GDM1 (cell line): ENCODE data around the gene DEFB127.
"Not testable (repeated sequence)": the region's sequence is repeated elsewhere in the genome, so short reads cannot be mapped to it uniquely, and the experiment has no call there.

Source experiments
- DNase-seq: peaks from one replicate; lab custom pipeline; 2025; lab: John Stamatoyannopoulos, UW

DEFB127 gene

GRCh38 chr20:157154-157553 is at the start of gene DEFB127:
Gene DEFB127 (plus strand): TSS chr20:157454. CDS start chr20:157545, 91 bp downstream.
- DNase-seq = no peak

- DNase-seq = no peak
Measured at GRCh38 chr20:112396-112795, 44.9 kb upstream of the DEFB127 start.

GRCh38 chr20:117518-117917 is 39.7 kb upstream of the DEFB127 start:
- no peak for DNase-seq

- DNase-seq = not testable (repeated sequence)
Measured at GRCh38 chr20:129786-130323, 27.4 kb upstream of the DEFB127 start.

GRCh38 chr20:137668-138490 is 19.4 kb upstream of the DEFB127 start:
- no peak for DNase-seq

GRCh38 chr20:142290-142689 is 15.0 kb upstream of the DEFB127 start, which contains the start of gene DEFB126:
Gene DEFB126 (plus strand): TSS chr20:142590. CDS start chr20:142629, 39 bp downstream.
- no peak for DNase-seq

GRCh38 chr20:145877-146276 is 11.4 kb upstream of the DEFB127 start:
- DNase-seq = no peak

GRCh38 chr20:152131-152530 is 5.1 kb upstream of the DEFB127 start:
- DNase-seq = no peak

GRCh38 chr20:164618-165017 is 7.4 kb downstream of the DEFB127 start:
- no peak for DNase-seq

- DNase-seq = no peak
Measured at GRCh38 chr20:168876-169275, 11.6 kb downstream of the DEFB127 start.

- no peak for DNase-seq
Measured at GRCh38 chr20:184288-184687, 27.0 kb downstream of the DEFB127 start.

GRCh38 chr20:187733-188132 is 30.5 kb downstream of the DEFB127 start:
- DNase-seq = no peak

- DNase-seq = no peak
Measured at GRCh38 chr20:189611-190010, 32.4 kb downstream of the DEFB127 start, which contains the start of gene DEFB128. Gene DEFB128 (minus strand): TSS chr20:189711. CDS start chr20:189623, 88 bp downstream.

GRCh38 chr20:198225-198624 is 41.0 kb downstream of the DEFB127 start:
- DNase-seq = no peak

- peak; percentile 4 for DNase-seq
Measured at GRCh38 chr20:199996-200395, 42.7 kb downstream of the DEFB127 start.

- not testable (repeated sequence) for DNase-seq
Measured at GRCh38 chr20:203630-204029, 46.4 kb downstream of the DEFB127 start.
